Measurements from ENCODE around the gene SCD5. TPM values are rescaled to one million over a fixed set of nuclear protein-coding genes. Genes with fewer than 3 reads are reported as not detected.

The SCD5 gene
- total RNA-seq, 2 donors from 2014 or later, result 51.4 TPM

GRCh38 chr4:82629238-82630000, 169.2 kb downstream of the SCD5 start:
- intact Hi-C loops (cut with DNase I), result no loop called here
- WGBS, 2 donors, result 49 to 56% methylated on average over 2 of the region's 2 CpGs
- no peaks in the 10 kb centered on the region for H3K36me3 ChIP-seq (replicated peaks in 1 of 2; ENCODE audit: insufficient read depth in 1 of 2, low read depth in 2 of 2)
- H3K9me3 ChIP-seq, result no peaks in the 10 kb centered on the region
- H3K27me3 ChIP-seq, result no peaks in the 10 kb centered on the region
- ATAC-seq (no peak), DNase-seq (no peak)
- H3K4me1 ChIP-seq, result peaks cover 15% of the 10 kb centered on the region
- no peak overlapping the region for H3K27ac ChIP-seq
- no peak overlapping the region for H3K4me3 ChIP-seq
- TF ChIP-seq CTCF (IDR thresholded peaks at IDR 0.05) (no peak), POLR2A (IDR thresholded peaks at IDR 0.05) (no peak)

GRCh38 chr4:82626251-82626868, 172.2 kb downstream of the SCD5 start:
- DNase-seq, result no peak
- Histone ChIP-seq H3K27me3 (no peaks in the 10 kb centered on the region), H3K27ac (no peak overlapping the region), H3K36me3 (replicated peaks in 1 of 2; ENCODE audit: insufficient read depth in 1 of 2, low read depth in 2 of 2) (no peaks in the 10 kb centered on the region), H3K4me1 (peaks cover 15% of the 10 kb centered on the region), H3K4me3 (no peak overlapping the region), H3K9me3 (no peaks in the 10 kb centered on the region)
- intact Hi-C loops (cut with DNase I), result no loop called here
- no peak for ATAC-seq
- 74 to 96% methylated on average over 6 to 9 of the region's 9 CpGs for WGBS, 2 donors
- TF ChIP-seq POLR2A (IDR thresholded peaks at IDR 0.05) (no peak), CTCF (IDR thresholded peaks at IDR 0.05) (no peak)

GRCh38 chr4:82624819-82625218, 173.8 kb downstream of the SCD5 start:
- Histone ChIP-seq H3K9me3 (no peaks in the 10 kb centered on the region), H3K4me3 (no peak overlapping the region), H3K36me3 (replicated peaks in 1 of 2; ENCODE audit: insufficient read depth in 1 of 2, low read depth in 2 of 2) (no peaks in the 10 kb centered on the region), H3K27ac (no peak overlapping the region), H3K27me3 (no peaks in the 10 kb centered on the region), H3K4me1 (no peaks in the 10 kb centered on the region)
- 68 to 86% methylated on average over 4 of the region's 4 CpGs for WGBS, 2 donors
- no peak for TF ChIP-seq POLR2A (IDR thresholded peaks at IDR 0.05)
- TF ChIP-seq CTCF (IDR thresholded peaks at IDR 0.05), result no peak
- DNase-seq, result no peak
- intact Hi-C loops (cut with DNase I), result no loop called here
- ATAC-seq, result no peak

GRCh38 chr4:82623121-82623683, 175.4 kb downstream of the SCD5 start:
- Histone ChIP-seq H3K4me1 (no peaks in the 10 kb centered on the region), H3K9me3 (no peaks in the 10 kb centered on the region), H3K4me3 (no peak overlapping the region), H3K27me3 (no peaks in the 10 kb centered on the region), H3K36me3 (replicated peaks in 1 of 2; ENCODE audit: insufficient read depth in 1 of 2, low read depth in 2 of 2) (no peaks in the 10 kb centered on the region), H3K27ac (no peak overlapping the region)
- intact Hi-C loops (cut with DNase I), result no loop called here
- 77 to 84% methylated on average over 4 of the region's 4 CpGs for WGBS, 2 donors
- no peak for TF ChIP-seq POLR2A (IDR thresholded peaks at IDR 0.05)
- TF ChIP-seq CTCF (IDR thresholded peaks at IDR 0.05), result no peak
- DNase-seq, result no peak
- ATAC-seq, result no peak
